PFSK-1 (cell line): Measurements from ENCODE around the gene SCO2.

Experiments
- FOXP2 ChIP-seq: optimal IDR thresholded peaks from 2 replicates; pipeline ENCODE3; 2011; ENCODE audit warnings: borderline replicate concordance, control low read depth, inconsistent platforms; ENCODE audit not compliant: insufficient read depth; ENCODE audit errors: extremely low read length, extremely low read depth
- POLR2AphosphoS5 ChIP-seq: IDR thresholded peaks from 2 replicates; pipeline ENCODE4 v1.6.1; 2012; ENCODE audit warnings: low read depth, mild to moderate bottlenecking, control low read depth, low read length, moderate library complexity
- REST ChIP-seq, 2 experiments: IDR thresholded peaks; 2 replicates each; pipeline versions ENCODE4 v1.6.1 to v1.8.0; 2011 to 2012; ENCODE audit warnings: low read depth in 2 of 2, low read length in 2 of 2, control low read depth in 1 of 2, inconsistent platforms in 1 of 2, mild to moderate bottlenecking in 1 of 2, moderate library complexity in 1 of 2; ENCODE audit not compliant: insufficient read depth in 1 of 2
- SIN3A ChIP-seq: IDR thresholded peaks from 2 replicates; pipeline ENCODE4 v1.6.1; 2012; ENCODE audit warnings: mild to moderate bottlenecking, low read length, moderate library complexity, borderline replicate concordance; ENCODE audit not compliant: insufficient read depth
- TAF1 ChIP-seq: IDR thresholded peaks from 2 replicates; pipeline ENCODE4 v1.6.1; 2012; ENCODE audit warnings: low read length, control low read depth, borderline replicate concordance; ENCODE audit not compliant: insufficient read depth

DNA sequence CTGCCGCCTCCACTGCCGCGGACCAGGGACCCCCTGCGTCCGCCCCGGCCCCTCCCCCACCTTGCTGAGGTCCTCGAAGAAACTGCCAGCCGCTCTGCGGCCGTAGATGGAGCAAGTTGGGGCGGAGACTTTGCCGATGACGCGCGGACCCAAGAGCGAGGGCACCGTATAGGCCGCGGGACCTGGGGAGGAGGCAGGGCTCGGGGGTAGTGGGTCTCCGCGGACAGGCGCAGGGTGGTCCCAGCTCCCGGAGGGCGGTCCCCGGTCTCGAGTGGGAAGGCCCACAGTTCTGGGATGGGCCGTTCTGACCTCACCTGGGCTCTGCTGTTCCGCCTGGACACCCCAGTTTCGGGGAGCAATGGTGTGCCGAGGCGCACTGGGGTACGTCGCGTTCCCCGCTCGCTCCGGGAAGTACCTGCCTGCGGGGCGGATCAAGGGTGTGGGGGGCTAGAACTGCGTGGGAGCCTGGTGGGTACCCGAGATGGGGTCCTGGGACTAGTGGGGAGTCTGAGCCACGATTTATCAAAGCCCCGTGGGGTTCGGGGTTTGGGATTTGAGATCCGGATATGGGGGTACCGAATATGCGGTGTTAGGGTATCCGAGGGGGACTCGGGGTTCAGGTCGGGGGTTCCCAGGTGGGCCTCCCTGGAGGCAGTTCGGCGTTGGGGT, 5.6 kb upstream of the SCO2 start:
- TF ChIP-seq TAF1, result no peak
- TF ChIP-seq POLR2AphosphoS5, result no peak
- TF ChIP-seq REST (IDR thresholded peaks at IDR 0.05; ENCODE audit: insufficient read depth in 1 of 2, low read depth in 2 of 2, low read length in 2 of 2), result no peak
- no peak for TF ChIP-seq SIN3A
- no peak for TF ChIP-seq FOXP2
